ENCODE measurements around the gene DDX42. TPM values are rescaled to one million over a fixed set of nuclear protein-coding genes. Genes with fewer than 3 reads are reported as not detected.

DDX42 gene
- total and polyA plus RNA-seq, 12 donors, result 27.7 to 69.9 (median 61.8) TPM

GRCh38 chr17:63798572-63799106 lies 24.7 kb downstream of the DDX42 start:
- H3K36me3 ChIP-seq, result peaks cover 0 to 100% (median 90%) of the 10 kb centered on the region in 9 donors
- H3K4me3 ChIP-seq, result no peak overlapping the region
- ATAC-seq (no peak), DNase-seq (no peak)
- no peaks in the 10 kb centered on the region for H3K4me1 ChIP-seq
- intact Hi-C loops (cut with DNase I), result no loop called here
- no peak overlapping the region for H3K27ac ChIP-seq
- no peak for TF ChIP-seq CTCF (IDR thresholded peaks at IDR 0.05)
- 95 to 97% methylated on average over 3 of the region's 3 CpGs for WGBS, 2 donors
- H3K27me3 ChIP-seq, result no peaks in the 10 kb centered on the region
- H3K9me3 ChIP-seq, result no peaks in the 10 kb centered on the region

DNA sequence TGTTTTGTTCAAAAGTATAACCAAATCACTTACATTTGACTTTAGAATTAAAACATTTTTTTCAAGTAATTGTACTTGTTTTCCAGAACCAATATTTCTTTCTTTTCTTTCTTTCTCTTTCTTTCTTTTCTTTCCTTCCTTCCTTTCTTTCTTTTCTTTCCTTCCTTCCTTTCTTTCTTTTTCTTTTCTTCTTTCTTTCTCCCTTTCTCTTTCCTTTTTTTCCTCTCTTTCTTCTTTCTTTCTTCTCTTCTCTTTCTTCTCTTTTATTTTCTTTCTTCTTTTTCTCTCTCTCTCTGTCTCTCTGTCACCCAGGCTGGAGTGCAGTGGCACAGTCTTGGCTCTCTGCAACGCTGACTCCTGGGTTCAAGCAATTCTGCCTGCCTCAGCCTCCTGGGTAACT lies 26.8 kb downstream of the DDX42 start:
- Histone ChIP-seq H3K9me3 (no peaks in the 10 kb centered on the region), H3K36me3 (peaks cover 0 to 100% (median 88%) of the 10 kb centered on the region in 9 donors), H3K4me3 (no peak overlapping the region), H3K4me1 (no peaks in the 10 kb centered on the region), H3K27ac (no peak overlapping the region), H3K27me3 (no peaks in the 10 kb centered on the region)
- intact Hi-C loops (cut with DNase I), result no loop called here
- no peak for ATAC-seq
- WGBS, 2 donors, result 96 to 97% methylated on average over 1 of the region's 1 CpG
- no peak for TF ChIP-seq CTCF (IDR thresholded peaks at IDR 0.05)
- DNase-seq, result no peak

DNA sequence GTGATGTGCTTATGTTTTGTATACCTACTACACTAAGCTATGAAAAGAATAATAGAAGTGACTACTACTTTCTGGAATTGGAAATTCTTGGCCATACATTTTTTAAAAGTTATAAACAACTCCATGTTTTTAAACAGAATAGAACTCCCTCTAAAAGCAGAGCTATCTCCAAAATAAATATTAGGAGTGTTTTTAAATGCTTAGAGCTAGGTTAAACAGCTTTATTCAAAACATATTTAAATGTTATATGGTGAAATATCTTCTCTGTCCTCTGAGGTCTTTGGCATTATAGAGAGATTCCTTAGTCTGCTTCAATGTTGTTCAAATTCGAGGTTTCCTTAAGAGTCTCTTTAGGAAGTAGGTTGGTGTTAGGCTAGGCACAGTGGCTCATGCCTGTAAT lies 30.4 kb downstream of the DDX42 start:
- 94 to 100% methylated on average over 1 of the region's 1 CpG for WGBS, 2 donors
- no peak for DNase-seq
- no peak overlapping the region for H3K27ac ChIP-seq
- no peak for TF ChIP-seq CTCF (IDR thresholded peaks at IDR 0.05)
- intact Hi-C loops (cut with DNase I), result no loop called here
- no peak for ATAC-seq
- H3K36me3 ChIP-seq, result peaks cover 0 to 100% (median 92%) of the 10 kb centered on the region in 9 donors
- H3K4me1 ChIP-seq, result no peaks in the 10 kb centered on the region
- no peaks in the 10 kb centered on the region for H3K9me3 ChIP-seq
- H3K27me3 ChIP-seq, result no peaks in the 10 kb centered on the region
- no peak overlapping the region for H3K4me3 ChIP-seq

- Histone ChIP-seq H3K4me3 (no peak overlapping the region), H3K9me3 (no peaks in the 10 kb centered on the region), H3K4me1 (no peaks in the 10 kb centered on the region), H3K27me3 (no peaks in the 10 kb centered on the region), H3K27ac (no peak overlapping the region), H3K36me3 (peaks cover 0 to 100% (median 92%) of the 10 kb centered on the region in 9 donors)
- WGBS, 2 donors, result 62 to 63% methylated on average over 2 of the region's 2 CpGs
- DNase-seq (no peak), ATAC-seq (no peak)
- intact Hi-C loops (cut with DNase I), result no loop called here
- no peak for TF ChIP-seq CTCF (IDR thresholded peaks at IDR 0.05)
Observed at GRCh38 chr17:63805591-63805990, 31.6 kb downstream of the DDX42 start.

Measured in heart right ventricle (tissue), 16 donors.